HEK293T (cell line): ENCODE data around the gene SPOUT1.

Experiments used
- ARNT ChIP-seq: fragments of 450-650 bp; IDR thresholded peaks from 2 replicates; pipeline ENCODE4 v1.6.1; 2017; ENCODE audit warnings: mild to moderate bottlenecking
- BHLHE40 ChIP-seq: fragments of 450-650 bp; IDR thresholded peaks from 2 replicates; pipeline ENCODE4 v1.6.1; 2016; ENCODE audit warnings: mild to moderate bottlenecking, moderate library complexity, borderline replicate concordance
- CTBP1 ChIP-seq: fragments of 450-650 bp; IDR thresholded peaks from 2 replicates; pipeline ENCODE4 v1.6.1; 2016; ENCODE audit warnings: borderline replicate concordance
- ELF4 ChIP-seq: fragments of 450-650 bp; IDR thresholded peaks from 2 replicates; pipeline ENCODE4 v1.6.1; 2017; ENCODE audit warnings: antibody characterized with exemption
- FOXK2 ChIP-seq: fragments of 450-650 bp; IDR thresholded peaks from 2 replicates; pipeline ENCODE4 v1.6.1; 2016; ENCODE audit warnings: mild to moderate bottlenecking
- FOXM1 ChIP-seq: fragments of 450-650 bp; IDR thresholded peaks from 2 replicates; pipeline ENCODE4 v1.6.1; 2017; ENCODE audit warnings: mild to moderate bottlenecking, borderline replicate concordance
- HDGF ChIP-seq: fragments of 450-650 bp; IDR thresholded peaks from 2 replicates; pipeline ENCODE4 v1.6.1; 2017; ENCODE audit warnings: antibody characterized with exemption, borderline replicate concordance
- TARDBP ChIP-seq: fragments of 450-650 bp; IDR thresholded peaks from 2 replicates; pipeline ENCODE4 v1.6.1; 2016

- TF ChIP-seq FOXK2 (no peak), ARNT (no peak), HDGF (no peak), CTBP1 (no peak), BHLHE40 (no peak), FOXM1 (no peak), ELF4 (no peak), TARDBP (no peak)
These were observed 48.3 kb upstream of the SPOUT1 start for GRCh38 chr9:128877852-128878251.
